Activated CD8-positive, alpha-beta T cell treated with anti-CD3 and anti-CD28 coated beads for 36 hours (primary cell): ENCODE measurements around the gene IGF2BP2. TPM values are rescaled to one million over a fixed set of nuclear protein-coding genes. Genes with fewer than 3 reads are reported as not detected.
A peak's percentile ranks its signal among the peaks of the same experiment; 100 is the strongest.

Experiments
- ATAC-seq: fragments of 200-7000 bp; cut with Tn5 transposase; one replicate; pipeline ENCODE4 v1.10.0; 2021; ENCODE audit warnings: mild to moderate bottlenecking, moderate library complexity
- CTCF ChIA-PET: fragments of 350-600 bp; sonication (Branson Sonifier 250); formaldehyde crosslinking; loops from one replicate; lab custom pipeline; 2021; ENCODE audit warnings: antibody characterized with exemption; lab: Charles Lee
- POLR2A ChIA-PET: fragments of 350-600 bp; sonication (Branson Sonifier 250); formaldehyde crosslinking; loops from one replicate; lab custom pipeline; 2021; ENCODE audit warnings: antibody characterized with exemption; lab: Charles Lee
- DNase-seq: peaks from one replicate; pipeline ENCODE4 v3.0.0-alpha.2; 2020
- H3K27ac Mint-ChIP-seq: one replicate; pipeline ENCODE4 v1.8.0; 2021; ENCODE audit warnings: mild to moderate bottlenecking, mixed read lengths
- H3K27me3 Mint-ChIP-seq: one replicate; pipeline ENCODE4 v1.8.0; 2021; ENCODE audit warnings: mixed read lengths
- H3K36me3 Mint-ChIP-seq: one replicate; pipeline ENCODE4 v1.8.0; 2021; ENCODE audit warnings: low read depth, mixed read lengths
- H3K4me1 Mint-ChIP-seq: one replicate; pipeline ENCODE4 v1.8.0; 2021; ENCODE audit warnings: low read depth, mixed read lengths
- H3K4me3 Mint-ChIP-seq: one replicate; pipeline ENCODE4 v1.8.0; 2021; ENCODE audit warnings: mild to moderate bottlenecking, moderate library complexity, mixed read lengths
- H3K9me3 Mint-ChIP-seq: one replicate; pipeline ENCODE4 v1.8.0; 2021; ENCODE audit warnings: mixed read lengths
- CTCF ChIP-seq: fragments of 200-600 bp; IDR thresholded peaks from one replicate; pipeline ENCODE4 v1.8.0; 2022; ENCODE audit warnings: antibody characterized with exemption, mild to moderate bottlenecking
- intact Hi-C: fragments of 100-400 bp; cut with micrococcal nuclease; formaldehyde crosslinking; loops from one replicate; pipeline ENCODE4 v1.10.0; 2022
- total RNA-seq, 2 experiments: library from RNA; stranded (reverse); gene quantifications; one replicate each; pipeline ENCODE4 v1.2.3, GENCODE V29; 2021

IGF2BP2 gene
- total RNA-seq, 2 experiments from 2014 or later = 0.52 to 0.65 TPM

GRCh38 chr3:185659942-185660921, 164.6 kb downstream of the IGF2BP2 start:
- no peak overlapping the region for H3K27ac Mint-ChIP-seq
- DNase-seq = peak; percentile 80
- intact Hi-C loops = loop anchor here (1.0 kb wide), 1 partner anchor 108 kb away; no protein-coding TSS in a partner anchor
- ATAC-seq = peak; percentile 94
- ChIA-PET CTCF (interaction anchor here (0.6 to 4.5 kb wide), 81 partner anchors 8 to 1437 kb away, joined by 3 to 59 read pairs (median 4); no protein-coding TSS in a partner anchor), POLR2A (interaction anchor here (0.7 to 1.0 kb wide), 2 partner anchors 278 to 930 kb away, joined by 3 to 4 read pairs; partner anchors contain the start of gene TRA2B)
- H3K4me3 Mint-ChIP-seq = no peak overlapping the region
- H3K27me3 Mint-ChIP-seq = peaks cover 6% of the 10 kb centered on the region
- H3K4me1 Mint-ChIP-seq = no peaks in the 10 kb centered on the region
- peak; percentile 90 for TF ChIP-seq CTCF
- H3K9me3 Mint-ChIP-seq = no peaks in the 10 kb centered on the region
- no peaks in the 10 kb centered on the region for H3K36me3 Mint-ChIP-seq

GRCh38 chr3:185658943-185659342, 165.9 kb downstream of the IGF2BP2 start:
- no peak overlapping the region for H3K4me3 Mint-ChIP-seq
- intact Hi-C loops = no loop called here
- POLR2A ChIA-PET = interaction anchor here (0.7 kb wide), 1 partner anchor 19 kb away, joined by 3 read pairs; no protein-coding TSS in a partner anchor
- no peak for TF ChIP-seq CTCF
- H3K9me3 Mint-ChIP-seq = no peaks in the 10 kb centered on the region
- peaks cover 3% of the 10 kb centered on the region for H3K27me3 Mint-ChIP-seq
- no peak overlapping the region for H3K27ac Mint-ChIP-seq
- no peaks in the 10 kb centered on the region for H3K36me3 Mint-ChIP-seq
- ATAC-seq (no peak), DNase-seq (no peak)
- no peaks in the 10 kb centered on the region for H3K4me1 Mint-ChIP-seq
- CTCF ChIA-PET = interaction anchor here (1.2 to 4.5 kb wide), 9 partner anchors 9 to 285 kb away, joined by 3 to 59 read pairs (median 11); no protein-coding TSS in a partner anchor

- ChIA-PET CTCF (interaction anchor here (1.2 to 4.5 kb wide), 6 partner anchors 9 to 256 kb away, joined by 3 to 59 read pairs (median 12); no protein-coding TSS in a partner anchor), POLR2A (interaction anchor here (0.7 kb wide), 1 partner anchor 19 kb away, joined by 3 read pairs; no protein-coding TSS in a partner anchor)
- DNase-seq = no peak
- no peaks in the 10 kb centered on the region for H3K36me3 Mint-ChIP-seq
- H3K27me3 Mint-ChIP-seq = peaks cover 3% of the 10 kb centered on the region
- no peak overlapping the region for H3K27ac Mint-ChIP-seq
- intact Hi-C loops = no loop called here
- no peak for TF ChIP-seq CTCF
- no peaks in the 10 kb centered on the region for H3K9me3 Mint-ChIP-seq
- H3K4me3 Mint-ChIP-seq = no peak overlapping the region
- H3K4me1 Mint-ChIP-seq = no peaks in the 10 kb centered on the region
- ATAC-seq = peak; percentile 42
Observed at GRCh38 chr3:185658504-185658912, 166.3 kb downstream of the IGF2BP2 start.

GRCh38 chr3:185657691-185658503, 166.9 kb downstream of the IGF2BP2 start:
- H3K9me3 Mint-ChIP-seq = no peaks in the 10 kb centered on the region
- intact Hi-C loops = no loop called here
- CTCF ChIA-PET = interaction anchor here (1.3 to 4.5 kb wide), 3 partner anchors 111 to 882 kb away, joined by 4 to 59 read pairs (median 13); no protein-coding TSS in a partner anchor
- no peaks in the 10 kb centered on the region for H3K36me3 Mint-ChIP-seq
- H3K27ac Mint-ChIP-seq = no peak overlapping the region
- no peak for ATAC-seq
- no peak for DNase-seq
- POLR2A ChIA-PET = no interaction called here
- no peak overlapping the region for H3K4me3 Mint-ChIP-seq
- no peak for TF ChIP-seq CTCF
- no peaks in the 10 kb centered on the region for H3K4me1 Mint-ChIP-seq
- peaks cover 3% of the 10 kb centered on the region for H3K27me3 Mint-ChIP-seq
